Measurements from ENCODE around the gene VGLL4.

GRCh38 chr3:11634974-11635612 is 8.6 kb downstream of the VGLL4 start:
- no peak for TF ChIP-seq CEBPB (IDR thresholded peaks at IDR 0.05)
- TF ChIP-seq CTCF (IDR thresholded peaks at IDR 0.05), result no peak
- TF ChIP-seq CBX2 (IDR thresholded peaks at IDR 0.05; ENCODE audit: borderline replicate concordance, low read depth), result no peak
- TF ChIP-seq POLR2A (IDR thresholded peaks at IDR 0.05; ENCODE audit: low read length), result no peak
- TF ChIP-seq SREBF2 (IDR thresholded peaks at IDR 0.05), result no peak
- TF ChIP-seq ESRRA (IDR thresholded peaks at IDR 0.05; ENCODE audit: borderline replicate concordance, low read length), result no peak
- TF ChIP-seq KDM1A (IDR thresholded peaks at IDR 0.05; ENCODE audit: low read depth), result no peak

All from A549 (cell line).